GM19324 (cell line): Measurements from ENCODE around the gene RABGGTA.

Source experiments
- ATAC-seq: cut with Tn5 transposase; IDR thresholded peaks from one replicate; pipeline ENCODE4 v1.9.1; 2021; ENCODE audit warnings: mild to moderate bottlenecking, moderate library complexity; ENCODE audit not compliant: unreplicated experiment, low FRiP score

Gene RABGGTA, protein sequence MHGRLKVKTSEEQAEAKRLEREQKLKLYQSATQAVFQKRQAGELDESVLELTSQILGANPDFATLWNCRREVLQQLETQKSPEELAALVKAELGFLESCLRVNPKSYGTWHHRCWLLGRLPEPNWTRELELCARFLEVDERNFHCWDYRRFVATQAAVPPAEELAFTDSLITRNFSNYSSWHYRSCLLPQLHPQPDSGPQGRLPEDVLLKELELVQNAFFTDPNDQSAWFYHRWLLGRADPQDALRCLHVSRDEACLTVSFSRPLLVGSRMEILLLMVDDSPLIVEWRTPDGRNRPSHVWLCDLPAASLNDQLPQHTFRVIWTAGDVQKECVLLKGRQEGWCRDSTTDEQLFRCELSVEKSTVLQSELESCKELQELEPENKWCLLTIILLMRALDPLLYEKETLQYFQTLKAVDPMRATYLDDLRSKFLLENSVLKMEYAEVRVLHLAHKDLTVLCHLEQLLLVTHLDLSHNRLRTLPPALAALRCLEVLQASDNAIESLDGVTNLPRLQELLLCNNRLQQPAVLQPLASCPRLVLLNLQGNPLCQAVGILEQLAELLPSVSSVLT

DNA sequence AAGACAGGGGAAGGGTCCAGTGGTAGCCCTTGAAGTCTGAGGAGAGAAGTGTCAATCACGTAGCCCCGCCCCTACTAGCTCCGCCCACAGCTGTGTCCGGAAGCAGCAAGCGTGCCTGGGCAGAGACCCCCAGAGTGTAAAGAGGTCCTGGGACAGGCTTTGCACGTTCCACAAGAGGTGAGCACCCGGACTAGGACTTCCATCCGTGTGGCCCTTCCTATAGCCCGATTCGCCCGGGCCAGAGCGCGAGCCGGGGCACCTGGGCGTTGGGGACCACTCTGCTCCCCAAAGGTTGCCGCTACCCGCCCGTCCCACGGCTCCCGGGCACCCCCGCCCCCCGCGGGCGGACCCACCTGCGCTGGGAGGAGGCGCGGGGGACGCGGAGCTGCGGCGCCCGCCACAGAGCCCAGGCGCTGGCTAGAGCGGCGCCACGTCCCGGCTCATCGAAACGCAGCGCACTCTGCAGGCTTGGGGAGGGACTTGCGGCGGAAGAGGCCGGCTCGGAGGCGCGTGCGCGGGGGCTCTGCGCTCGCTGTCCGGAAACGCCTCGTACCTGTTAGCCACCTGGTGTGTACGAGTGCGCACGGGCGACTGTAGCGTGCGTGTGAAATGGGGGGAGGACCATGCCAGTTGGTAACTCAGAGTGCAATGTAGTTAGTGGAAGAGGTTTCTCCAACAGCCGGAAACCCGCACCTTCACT, at the start of gene RABGGTA:
Gene RABGGTA (minus strand): TSS at position 464 of the 700 bp plus-strand sequence. CDS start 482 bp downstream, outside the sequence.
- ATAC-seq, result peak; percentile 93

DNA sequence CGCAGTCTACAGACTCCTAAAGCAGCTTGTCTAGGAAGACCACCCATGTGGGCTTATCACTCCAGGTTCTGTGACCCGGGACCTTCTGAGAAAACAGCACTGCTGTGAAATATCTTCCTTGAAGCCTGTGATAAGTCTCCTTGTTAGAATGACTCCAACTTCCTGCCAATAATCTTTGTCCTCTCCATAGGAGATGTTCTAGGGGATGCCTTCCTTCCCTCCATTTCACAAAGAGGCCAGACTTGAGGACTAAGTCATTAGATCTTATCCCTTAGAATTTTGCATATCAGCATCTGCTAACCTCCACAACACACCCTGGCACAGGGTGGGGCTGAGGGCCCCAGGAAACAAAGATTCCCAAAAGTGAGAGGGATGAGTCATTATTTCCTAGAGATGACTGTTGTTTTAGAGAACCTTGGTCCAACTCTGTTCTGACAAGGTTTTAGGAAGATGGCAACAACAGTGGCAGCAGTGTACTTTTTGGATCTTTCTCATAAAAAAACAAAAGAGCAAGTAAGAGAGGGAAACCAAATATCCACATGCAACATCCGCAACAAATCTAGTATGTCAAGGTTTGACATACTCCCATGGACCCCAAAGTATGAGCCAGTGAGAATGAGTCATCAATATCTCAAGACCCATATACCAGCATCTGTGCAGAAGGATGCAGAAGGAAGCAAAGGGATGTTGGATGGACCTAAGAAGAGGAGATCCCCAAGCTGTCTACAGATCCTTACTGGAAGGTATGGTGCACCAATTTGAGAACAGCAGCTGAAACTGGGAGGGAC, 45.9 kb upstream of the RABGGTA start:
- no peak for ATAC-seq

- ATAC-seq, result no peak
Measured at GRCh38 chr14:24316597-24316950, 45.2 kb upstream of the RABGGTA start.

GRCh38 chr14:24315807-24316596, 44.6 kb upstream of the RABGGTA start:
- no peak for ATAC-seq

DNA sequence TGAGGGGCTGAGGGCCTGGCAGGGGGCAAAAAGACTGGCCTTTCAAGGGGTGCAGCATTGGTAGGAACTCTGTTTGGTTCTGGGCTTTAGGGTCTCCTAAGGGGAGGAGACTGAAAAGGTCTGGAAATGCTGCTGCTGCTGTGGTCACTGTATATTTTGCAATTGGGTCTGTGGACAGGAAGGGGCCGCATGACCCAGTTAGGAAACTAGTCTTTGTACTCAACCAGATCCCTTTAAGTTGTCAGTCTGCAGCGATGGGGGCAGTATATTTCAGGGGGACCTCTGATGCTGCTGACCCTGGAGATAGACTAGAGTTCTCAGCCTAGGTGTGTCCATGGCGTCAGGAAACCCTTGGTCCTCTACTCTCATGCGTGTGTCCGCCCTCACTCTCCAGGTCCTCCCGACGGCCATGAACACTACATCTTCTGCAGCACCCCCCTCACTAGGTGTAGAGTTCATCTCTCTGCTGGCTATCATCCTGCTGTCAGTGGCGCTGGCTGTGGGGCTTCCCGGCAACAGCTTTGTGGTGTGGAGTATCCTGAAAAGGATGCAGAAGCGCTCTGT, 43.9 kb upstream of the RABGGTA start:
- ATAC-seq, result no peak

DNA sequence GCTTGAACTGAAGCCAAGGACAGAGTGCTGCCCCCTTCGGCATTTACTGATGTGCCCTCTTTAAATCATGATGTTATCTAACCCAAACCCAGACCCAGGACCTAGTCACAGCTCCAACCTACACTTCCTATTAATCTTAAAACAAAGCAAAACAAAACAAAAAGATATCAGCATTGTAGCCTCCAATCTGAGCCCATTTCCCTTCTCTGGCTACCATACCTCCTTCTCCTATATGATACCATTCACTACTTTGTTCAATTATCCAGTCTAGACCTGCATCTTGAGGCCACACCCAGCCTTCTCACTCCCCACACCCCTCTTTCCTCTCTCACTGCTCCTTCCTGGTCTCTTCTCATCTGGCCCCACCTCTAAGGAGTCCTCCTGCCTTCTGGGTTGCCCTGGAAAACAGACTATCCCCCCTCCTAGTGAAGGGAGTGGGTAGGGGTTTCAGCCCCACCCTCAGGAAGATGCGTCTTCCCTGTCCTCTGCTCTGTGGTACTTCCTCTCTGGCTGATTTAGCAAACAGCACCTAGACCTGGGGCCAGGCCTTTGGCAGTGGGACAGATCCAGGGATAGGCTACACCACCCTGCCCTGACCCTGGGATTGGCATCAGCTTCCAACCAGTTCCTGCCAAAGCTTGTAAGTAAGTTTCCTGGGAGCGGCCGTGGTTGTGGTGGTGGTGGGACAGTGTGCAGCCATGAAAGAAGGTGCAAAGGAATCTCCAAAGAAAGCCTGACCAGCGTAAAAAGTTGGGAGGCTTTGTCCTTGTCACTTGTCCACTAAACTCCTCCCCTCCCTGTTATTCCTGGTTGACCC, 43.2 kb upstream of the RABGGTA start:
- no peak for ATAC-seq

- no peak for ATAC-seq
Measured at GRCh38 chr14:24313913-24314312, 42.5 kb upstream of the RABGGTA start.

DNA sequence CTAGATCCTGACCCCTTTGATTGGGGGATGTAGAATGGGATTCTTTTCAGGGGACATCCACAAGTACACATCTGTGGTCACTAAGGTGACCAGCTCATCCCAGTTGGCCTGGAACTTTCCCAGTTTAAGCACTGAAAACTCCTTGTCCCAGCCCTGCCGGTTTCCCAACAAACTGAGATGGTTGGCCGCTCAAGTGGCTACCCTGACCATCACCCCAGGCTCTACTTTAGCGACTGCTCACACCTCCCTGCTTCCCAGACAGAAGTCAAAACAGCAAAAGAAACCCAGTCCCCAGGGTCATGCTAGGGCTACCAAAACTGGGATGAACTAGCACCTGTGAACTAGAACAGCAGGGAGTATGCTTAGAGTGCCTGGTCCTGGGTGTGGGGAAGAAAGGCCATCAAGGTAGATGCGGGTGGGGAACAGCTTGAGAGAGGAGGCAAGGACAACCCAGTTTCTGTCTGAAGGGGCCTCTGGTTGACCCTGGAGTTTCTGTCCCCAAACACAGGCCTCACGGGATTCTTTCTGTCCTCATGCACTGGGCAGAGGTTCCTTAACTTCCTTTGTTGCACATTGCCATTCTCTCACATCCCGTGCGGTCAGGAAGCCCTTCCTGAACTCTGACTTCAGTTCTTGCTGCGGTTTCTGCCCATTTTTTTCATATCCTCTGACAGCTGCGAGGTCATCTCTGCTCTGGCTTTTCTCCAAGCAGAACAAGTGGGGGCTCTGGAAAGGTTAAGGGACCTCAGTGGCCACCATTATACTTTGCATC, 41.5 kb upstream of the RABGGTA start:
- no peak for ATAC-seq

DNA sequence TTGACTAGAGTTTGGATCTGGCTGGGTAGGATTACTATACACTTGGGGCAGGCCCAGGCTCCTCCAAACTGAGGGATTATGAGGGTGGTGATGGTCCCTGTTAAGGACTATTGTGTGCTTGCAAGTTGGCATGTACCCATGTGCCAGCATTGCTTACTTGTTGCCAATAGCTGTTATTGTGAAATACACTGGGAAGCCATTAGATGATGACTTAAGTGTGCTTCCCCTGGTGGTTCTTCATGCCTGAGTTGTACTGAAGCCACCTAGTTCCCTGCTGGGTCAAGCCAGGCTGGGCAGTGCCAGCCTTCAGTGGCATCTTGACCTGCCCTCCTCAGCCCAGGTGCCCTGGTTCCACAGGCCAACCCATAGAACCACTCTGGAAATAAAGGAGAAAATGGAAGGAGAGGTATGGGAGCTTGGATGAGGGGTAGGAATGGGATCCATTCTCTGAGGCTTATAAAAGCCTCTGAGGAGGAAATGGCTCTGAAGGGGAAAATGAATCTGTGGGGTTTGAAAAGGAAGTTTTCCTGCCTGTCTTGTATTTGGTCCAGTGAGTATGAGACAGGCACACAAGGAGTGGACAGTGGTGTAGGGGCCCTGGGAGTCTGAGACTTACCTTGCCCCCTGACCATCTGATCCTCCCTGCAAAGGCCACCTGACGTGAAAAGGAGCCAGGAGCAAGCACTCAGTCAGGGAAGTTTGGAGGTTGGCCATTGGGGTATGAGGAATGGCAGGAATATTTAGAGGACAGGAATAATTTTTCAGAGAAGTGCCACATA, 40.6 kb upstream of the RABGGTA start:
- ATAC-seq, result no peak

GRCh38 chr14:24310646-24311604, 39.5 kb upstream of the RABGGTA start, which contains the start of gene LTB4R:
Gene LTB4R (plus strand): TSS chr14:24311502. CDS start chr14:24315652, 4,150 bp downstream.
- ATAC-seq, result peak; percentile 77

- no peak for ATAC-seq
Measured at GRCh38 chr14:24310265-24310645, 38.9 kb upstream of the RABGGTA start.

GRCh38 chr14:24309538-24310264, 38.3 kb upstream of the RABGGTA start, which contains the start of gene LTB4R2:
Gene LTB4R2 (plus strand): TSS chr14:24310140. CDS start chr14:24310665, 525 bp downstream.
- no peak for ATAC-seq

- ATAC-seq, result no peak
Measured at GRCh38 chr14:24308342-24309124, 37.1 kb upstream of the RABGGTA start.

DNA sequence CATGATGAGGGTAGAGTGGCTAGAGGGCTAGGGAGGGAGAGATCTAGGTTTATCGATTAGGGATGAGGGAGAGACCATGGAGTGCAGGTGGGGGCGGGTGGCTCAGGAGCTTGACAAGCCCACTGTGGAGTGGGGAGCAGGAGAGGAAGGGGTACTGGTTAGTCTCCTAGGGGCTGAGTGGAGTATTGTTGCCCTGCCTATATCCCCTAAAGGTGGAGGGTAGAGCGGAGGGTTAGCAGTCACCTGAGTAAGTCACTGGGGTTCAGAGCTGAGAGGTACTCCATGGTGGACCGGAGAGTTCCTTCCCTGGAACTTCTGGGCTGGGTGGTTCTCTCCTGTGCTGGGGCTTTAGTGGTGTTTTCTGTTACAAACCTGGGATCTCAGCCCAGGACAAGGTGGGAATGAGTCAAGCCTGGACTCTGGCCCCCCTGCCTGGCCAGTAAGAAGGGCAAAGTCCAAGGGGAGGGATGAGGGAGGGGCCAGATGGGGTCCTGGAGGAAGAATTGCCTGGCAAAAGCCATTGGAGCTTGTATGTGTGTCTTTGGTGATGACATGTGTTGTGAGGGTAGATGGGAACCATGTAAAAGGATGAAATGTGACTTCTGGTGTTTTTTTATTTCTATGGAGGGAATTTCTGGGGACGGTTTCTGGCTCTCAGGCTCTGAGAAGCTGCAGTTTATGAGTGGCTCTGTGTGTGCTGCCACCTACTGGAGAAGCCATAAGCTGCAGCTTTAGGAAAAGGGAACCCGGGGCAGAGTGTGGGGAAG, 36.4 kb upstream of the RABGGTA start, which contains the start of gene CIDEB:
Gene CIDEB (minus strand): TSS at position 403 of the 767 bp plus-strand sequence. CDS start 119 bp downstream, at position 284.
- no peak for ATAC-seq
